22Rv1 (cell line): ENCODE data around the gene ITPR1.

ENCODE experiments used
- CTCF ChIP-seq: fragments of 450-650 bp; IDR thresholded peaks from 2 replicates; pipeline ENCODE4 v1.5.1; 2017; ENCODE audit warnings: mild to moderate bottlenecking
- ZFX ChIP-seq: fragments of 450-650 bp; IDR thresholded peaks from 2 replicates; pipeline ENCODE4 v1.6.1; 2017; ENCODE audit warnings: antibody characterized with exemption, borderline replicate concordance

GRCh38 chr3:4823986-4824925 lies 331.1 kb downstream of the ITPR1 start:
- no peak for TF ChIP-seq CTCF
- no peak for TF ChIP-seq ZFX
